Measurements from ENCODE around the gene RHD.
"Not testable (repeated sequence)": the region's sequence is repeated elsewhere in the genome, so short reads cannot be mapped to it uniquely, and the experiment has no call there.

- TF ChIP-seq CTCF, POLR2A (IDR thresholded peaks at IDR 0.05): not testable (repeated sequence)
Observed at GRCh38 chr1:25275648-25276047, 3.3 kb downstream of the RHD start.
